HG02571 (cell line): Measurements from ENCODE around the gene CD180.
A peak's percentile ranks its signal among the peaks of the same experiment; 100 is the strongest.

Experiments used
- ATAC-seq: cut with Tn5 transposase; IDR thresholded peaks from one replicate; pipeline ENCODE4 v1.9.1; 2021; ENCODE audit warnings: mild to moderate bottlenecking, moderate library complexity; ENCODE audit not compliant: unreplicated experiment

The CD180 gene

GRCh38 chr5:67214036-67214435 is 17.4 kb upstream of the CD180 start:
- no peak for ATAC-seq

GRCh38 chr5:67211926-67212325 is 15.3 kb upstream of the CD180 start:
- ATAC-seq: no peak

- ATAC-seq: no peak
These were observed 12.7 kb upstream of the CD180 start for GRCh38 chr5:67209141-67209771.

GRCh38 chr5:67208403-67208802 is 11.8 kb upstream of the CD180 start:
- ATAC-seq: no peak

- ATAC-seq: peak; percentile 81
These were observed 10.3 kb upstream of the CD180 start for GRCh38 chr5:67206929-67207328.

GRCh38 chr5:67206461-67206860 is 9.9 kb upstream of the CD180 start:
- ATAC-seq: peak; percentile 21

GRCh38 chr5:67205981-67206380 is 9.4 kb upstream of the CD180 start:
- no peak for ATAC-seq

GRCh38 chr5:67204821-67205220 is 8.2 kb upstream of the CD180 start:
- no peak for ATAC-seq

- no peak for ATAC-seq
These were observed 7.1 kb upstream of the CD180 start for GRCh38 chr5:67203701-67204074.

GRCh38 chr5:67202828-67203227 is 6.2 kb upstream of the CD180 start:
- no peak for ATAC-seq

GRCh38 chr5:67201897-67202549 is 5.4 kb upstream of the CD180 start:
- ATAC-seq: no peak

GRCh38 chr5:67200809-67201562 is 4.4 kb upstream of the CD180 start:
- ATAC-seq: no peak

GRCh38 chr5:67199859-67200258 is 3.3 kb upstream of the CD180 start:
- ATAC-seq: no peak

- no peak for ATAC-seq
These were observed 2.3 kb upstream of the CD180 start for GRCh38 chr5:67198917-67199316.

GRCh38 chr5:67197536-67197935 is 937 bp upstream of the CD180 start:
- no peak for ATAC-seq

- ATAC-seq: no peak
These were observed 958 bp downstream of the CD180 start for GRCh38 chr5:67195406-67196275.

GRCh38 chr5:67194166-67194565 is 2.4 kb downstream of the CD180 start:
- no peak for ATAC-seq

GRCh38 chr5:67193439-67193807 is 3.2 kb downstream of the CD180 start:
- no peak for ATAC-seq

GRCh38 chr5:67192719-67193438 is 3.7 kb downstream of the CD180 start:
- no peak for ATAC-seq

- ATAC-seq: no peak
These were observed 5.7 kb downstream of the CD180 start for GRCh38 chr5:67190861-67191260.

- no peak for ATAC-seq
These were observed 6.2 kb downstream of the CD180 start for GRCh38 chr5:67190410-67190809.
